GM19395 (cell line): Measurements from ENCODE around the gene LAGE3.

Experiments
- ATAC-seq: cut with Tn5 transposase; IDR thresholded peaks from one replicate; pipeline ENCODE4 v1.9.1; 2021; ENCODE audit warnings: mild to moderate bottlenecking, moderate library complexity; ENCODE audit not compliant: unreplicated experiment

LAGE3 gene

GRCh38 chrX:154458954-154459778 is 19.9 kb downstream of the LAGE3 start:
- no peak for ATAC-seq

GRCh38 chrX:154458116-154458953 is 20.7 kb downstream of the LAGE3 start, which contains the start of gene PLXNA3:
TSS of gene PLXNA3 (plus strand) at chrX:154458281. CDS start at chrX:154460184, 1,903 bp downstream.
- ATAC-seq = peak; percentile 62

- ATAC-seq = peak; percentile 44
These were observed 21.5 kb downstream of the LAGE3 start for GRCh38 chrX:154457491-154458115.

GRCh38 chrX:154452823-154453222 is 26.3 kb downstream of the LAGE3 start:
- no peak for ATAC-seq

- ATAC-seq = no peak
These were observed 28.8 kb downstream of the LAGE3 start for GRCh38 chrX:154450312-154450711.

GRCh38 chrX:154449618-154450017 is 29.5 kb downstream of the LAGE3 start:
- no peak for ATAC-seq

GRCh38 chrX:154448484-154448883 is 30.6 kb downstream of the LAGE3 start:
- ATAC-seq = no peak

- no peak for ATAC-seq
These were observed 32.7 kb downstream of the LAGE3 start for GRCh38 chrX:154446430-154446829.

GRCh38 chrX:154445776-154446175 is 33.3 kb downstream of the LAGE3 start:
- no peak for ATAC-seq

- no peak for ATAC-seq
These were observed 34.3 kb downstream of the LAGE3 start for GRCh38 chrX:154444755-154445246.

GRCh38 chrX:154443992-154444754 is 34.9 kb downstream of the LAGE3 start, which contains the start of gene FAM50A:
TSS of gene FAM50A (plus strand) at chrX:154444141. CDS start at chrX:154444236, 95 bp downstream.
- peak; percentile 77 for ATAC-seq

GRCh38 chrX:154443479-154443910 is 35.6 kb downstream of the LAGE3 start:
- ATAC-seq = peak; percentile 25

GRCh38 chrX:154441984-154442707 is 36.9 kb downstream of the LAGE3 start:
- no peak for ATAC-seq

GRCh38 chrX:154441564-154441963 is 37.5 kb downstream of the LAGE3 start:
- no peak for ATAC-seq

- no peak for ATAC-seq
These were observed 38.3 kb downstream of the LAGE3 start for GRCh38 chrX:154440623-154441357.

- no peak for ATAC-seq
These were observed 39.2 kb downstream of the LAGE3 start for GRCh38 chrX:154439841-154440240.

- ATAC-seq = no peak
These were observed 40.8 kb downstream of the LAGE3 start for GRCh38 chrX:154437971-154438893.
